HG03045 (cell line): ENCODE measurements around the gene NBAS.
"Not testable (repeated sequence)": the region's sequence is repeated elsewhere in the genome, so short reads cannot be mapped to it uniquely, and the experiment has no call there.

Experiments used
- ATAC-seq: cut with Tn5 transposase; IDR thresholded peaks from one replicate; pipeline ENCODE4 v1.9.1; 2021; ENCODE audit warnings: mild to moderate bottlenecking, moderate library complexity; ENCODE audit not compliant: unreplicated experiment

NBAS gene

DNA sequence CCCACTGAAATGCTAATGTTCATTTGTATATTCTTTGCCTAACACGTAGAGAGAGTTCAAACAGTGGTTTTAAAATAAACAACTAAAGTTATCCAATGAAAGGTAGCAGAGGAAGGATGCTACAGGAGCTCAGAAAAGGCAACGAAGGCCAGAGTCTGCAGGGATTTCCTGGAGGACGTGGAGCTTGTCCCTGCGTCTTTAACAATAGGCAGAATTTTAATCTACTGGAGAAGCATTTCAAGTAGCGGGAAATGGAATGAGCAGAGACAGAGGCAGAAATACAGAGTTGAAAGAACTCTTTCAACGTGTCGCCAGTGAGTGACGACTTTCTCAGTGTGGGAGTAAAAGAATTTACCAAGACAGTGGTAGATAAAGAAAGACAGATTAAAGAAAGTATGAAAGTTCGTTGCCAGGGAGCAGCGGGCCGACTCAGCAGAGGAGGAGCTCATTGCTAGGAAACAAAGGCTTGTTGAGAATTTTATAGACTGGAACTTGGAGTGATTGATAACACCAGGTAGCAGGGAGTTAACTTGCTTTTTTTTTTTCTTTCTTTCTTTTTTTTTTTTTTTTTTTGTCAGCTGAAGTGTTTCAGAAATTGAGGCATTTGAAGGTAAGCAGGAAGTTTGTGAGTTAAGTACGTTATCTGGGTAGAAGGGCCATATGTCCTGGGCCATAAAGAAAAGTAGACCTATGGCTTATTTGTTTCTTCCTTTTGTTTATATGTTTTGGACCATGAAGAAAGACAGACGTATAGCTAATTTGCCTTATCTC is 625 bp upstream of the NBAS start:
- ATAC-seq = peak; percentile 18

DNA sequence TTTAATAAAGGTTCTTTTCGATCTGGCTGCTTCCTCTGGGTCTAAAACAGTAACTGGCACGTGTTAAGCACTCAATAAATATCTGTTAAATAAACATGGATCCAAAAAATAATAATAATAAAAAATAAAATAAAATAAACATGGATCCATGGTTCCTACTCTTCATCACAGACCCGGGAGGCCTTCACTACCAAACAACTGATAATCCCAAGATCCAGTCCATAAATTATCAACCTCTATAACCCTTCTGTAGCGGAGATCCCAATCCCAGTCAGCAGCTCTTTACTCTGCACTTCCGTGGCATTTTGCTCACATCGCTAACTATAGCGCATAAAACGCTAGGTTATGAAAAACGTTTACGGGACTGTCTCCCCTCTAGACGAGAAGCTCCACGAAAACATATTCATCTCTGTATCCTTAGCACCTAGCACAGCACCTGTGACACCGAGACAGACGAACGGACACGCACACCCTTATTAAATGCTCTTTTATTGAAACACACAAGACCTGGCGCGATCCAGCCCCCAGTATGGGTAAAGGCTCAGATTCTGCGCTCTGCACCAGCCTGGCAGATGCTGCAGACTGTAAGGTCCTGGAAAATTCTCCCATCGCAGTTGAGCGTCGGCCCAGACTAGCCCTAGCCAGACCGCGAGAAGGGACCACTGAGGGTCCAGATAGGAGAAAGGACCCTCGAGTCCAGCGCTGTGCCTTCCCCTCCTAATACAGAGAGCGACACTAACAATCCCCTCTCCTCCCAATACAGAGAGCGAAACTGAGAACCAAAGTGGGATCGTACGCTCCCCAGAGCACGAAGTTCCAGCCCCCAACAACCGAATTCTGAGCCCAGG is 770 bp downstream of the NBAS start:
- ATAC-seq = peak; percentile 40

DNA sequence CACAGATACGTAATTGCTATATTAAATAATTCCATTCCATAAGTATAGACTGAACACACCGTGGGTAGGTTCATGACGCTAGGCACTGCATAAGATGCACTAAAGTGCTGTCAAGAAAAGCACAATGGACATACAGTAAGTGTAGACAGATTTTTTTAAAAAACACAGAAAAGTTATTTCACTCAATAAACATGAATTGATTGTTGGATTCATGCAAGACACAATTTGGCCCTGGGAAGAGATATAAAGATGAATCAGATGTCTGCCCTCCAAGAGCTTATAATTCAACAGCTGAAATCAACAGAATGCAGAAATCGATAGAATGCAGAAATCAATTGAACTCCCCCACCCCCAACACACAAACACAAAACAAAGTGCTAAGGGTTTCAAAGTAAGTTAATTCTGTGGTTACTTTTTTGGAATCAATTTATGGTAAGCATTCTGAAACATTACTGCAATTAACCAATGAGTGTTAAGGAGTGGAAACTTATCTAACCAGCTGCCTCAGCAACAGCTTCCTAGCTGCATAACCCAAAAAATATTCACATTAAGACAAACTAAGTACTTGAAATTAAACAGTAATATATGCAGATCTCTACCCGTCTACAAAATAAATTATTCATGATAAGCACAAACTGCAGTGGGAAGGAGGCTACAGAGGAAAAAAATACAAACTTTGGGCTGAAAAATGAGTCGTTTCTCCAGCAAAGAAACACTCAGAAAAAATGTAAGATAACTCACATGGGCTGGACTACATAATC is 1.6 kb downstream of the NBAS start:
- ATAC-seq = no peak

DNA sequence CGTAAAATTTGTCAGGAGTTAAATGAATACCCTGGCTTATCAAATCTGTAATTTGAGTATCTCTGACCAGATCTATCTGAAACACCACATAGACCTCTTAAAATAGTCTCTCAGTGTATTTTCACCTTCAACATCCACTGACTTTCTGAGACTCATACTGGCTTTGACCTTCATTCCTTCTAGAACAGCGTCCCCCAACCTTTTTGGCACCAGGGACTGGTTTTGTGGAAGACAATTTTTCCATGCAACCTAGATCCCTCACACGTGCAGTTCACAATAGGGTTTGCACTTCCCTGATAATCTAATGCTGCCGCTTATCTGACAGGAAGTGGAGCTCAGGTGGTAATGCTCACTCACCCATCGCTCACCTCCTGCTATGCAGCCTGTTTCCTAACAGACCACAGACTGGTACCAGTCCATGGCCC is 3.2 kb downstream of the NBAS start:
- ATAC-seq = no peak

DNA sequence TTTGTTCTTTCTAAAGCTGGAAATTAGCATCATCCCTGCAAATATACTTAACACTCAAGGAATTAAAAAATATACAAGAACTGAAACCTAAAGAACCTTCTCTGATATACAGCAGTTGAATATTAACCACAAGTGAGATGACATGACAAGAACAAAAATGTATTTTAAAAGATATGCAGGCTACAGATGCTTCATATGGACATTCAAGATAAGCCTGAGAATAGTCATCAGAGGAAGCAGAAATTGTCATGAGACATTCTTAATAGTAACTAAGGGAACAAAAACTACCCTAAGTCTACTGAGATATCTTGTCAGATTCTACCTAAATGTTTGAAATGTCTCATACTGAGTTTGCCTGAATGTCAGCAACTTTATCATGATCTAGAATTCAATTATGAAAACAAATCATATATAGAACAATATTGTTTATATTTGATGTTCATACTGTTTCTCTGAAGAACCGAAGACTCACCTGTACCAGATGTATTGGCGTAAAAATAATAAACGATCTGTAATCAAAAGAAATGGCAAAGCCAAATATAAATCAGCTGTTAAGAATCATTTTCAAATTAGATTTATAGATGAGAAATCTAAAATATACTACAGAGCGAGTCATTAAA is 4.7 kb downstream of the NBAS start:
- ATAC-seq = no peak

DNA sequence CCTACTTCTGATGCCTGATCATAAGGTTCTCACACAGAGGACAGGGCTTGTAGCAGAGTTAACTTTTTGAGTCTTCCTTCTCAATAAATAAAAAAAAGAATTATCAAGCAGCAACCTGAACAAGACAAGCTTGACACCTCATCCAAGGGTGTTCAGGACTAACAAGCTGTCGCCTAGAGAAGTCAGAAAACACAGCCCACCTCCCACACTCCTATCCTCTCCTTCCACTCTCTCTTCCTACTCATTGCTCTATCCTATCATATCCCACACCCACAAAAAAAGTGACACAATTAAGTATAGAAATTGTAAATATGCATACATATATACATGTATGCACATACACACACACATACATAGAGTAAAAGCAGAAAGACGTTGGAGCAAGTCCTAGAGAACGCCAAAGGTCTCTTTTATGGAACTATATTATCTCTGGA is 5.4 kb downstream of the NBAS start:
- ATAC-seq = no peak

DNA sequence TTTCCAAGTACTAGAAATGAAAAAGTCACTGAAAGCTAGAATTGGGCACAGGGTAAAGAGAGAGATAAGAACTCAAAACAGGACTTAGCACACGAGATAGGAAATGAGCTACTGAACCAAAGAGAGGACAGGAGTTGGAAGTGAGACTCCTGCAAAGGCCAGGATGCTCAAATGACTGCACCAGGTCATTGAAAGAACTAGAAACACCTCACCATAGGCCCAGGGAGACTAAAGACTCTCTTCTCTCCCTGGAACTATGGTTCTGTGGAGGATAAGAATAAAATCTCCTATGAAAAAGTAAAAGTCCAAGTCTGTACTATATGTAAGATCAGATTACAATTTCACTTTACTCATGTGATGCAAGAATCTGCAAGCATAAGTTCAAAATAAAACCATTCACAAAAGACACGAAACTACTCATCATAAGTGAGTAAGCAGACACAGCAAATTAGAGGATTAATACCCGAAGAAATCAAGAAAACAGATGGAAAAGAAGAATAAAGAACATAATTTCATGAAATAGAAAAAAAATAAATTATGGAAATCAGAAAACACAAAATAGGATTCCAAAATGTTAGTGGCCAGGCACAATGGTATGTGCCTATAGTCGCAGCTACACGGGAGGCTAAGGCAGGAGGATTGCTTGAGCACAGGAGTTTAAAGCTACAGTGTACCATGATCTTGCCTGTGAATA is 6.5 kb downstream of the NBAS start:
- ATAC-seq = no peak

DNA sequence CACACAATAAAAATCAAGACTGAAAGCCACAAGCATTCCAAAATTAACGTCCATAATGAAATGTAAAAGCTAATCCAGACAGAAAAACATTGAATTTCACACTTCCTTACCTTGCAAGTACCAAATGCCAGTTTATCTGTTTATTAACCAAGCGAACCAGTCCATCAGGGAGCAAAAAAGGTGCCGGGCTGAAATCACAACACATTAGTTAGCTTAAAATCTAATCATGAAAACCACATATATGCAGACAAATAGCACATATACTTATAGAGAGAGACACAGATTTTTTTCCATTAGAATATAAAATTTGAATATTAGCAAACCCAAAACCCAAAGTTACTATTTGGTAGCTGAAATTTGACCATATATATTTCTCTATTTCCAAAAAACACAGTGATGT is 7.2 kb downstream of the NBAS start:
- ATAC-seq = no peak

DNA sequence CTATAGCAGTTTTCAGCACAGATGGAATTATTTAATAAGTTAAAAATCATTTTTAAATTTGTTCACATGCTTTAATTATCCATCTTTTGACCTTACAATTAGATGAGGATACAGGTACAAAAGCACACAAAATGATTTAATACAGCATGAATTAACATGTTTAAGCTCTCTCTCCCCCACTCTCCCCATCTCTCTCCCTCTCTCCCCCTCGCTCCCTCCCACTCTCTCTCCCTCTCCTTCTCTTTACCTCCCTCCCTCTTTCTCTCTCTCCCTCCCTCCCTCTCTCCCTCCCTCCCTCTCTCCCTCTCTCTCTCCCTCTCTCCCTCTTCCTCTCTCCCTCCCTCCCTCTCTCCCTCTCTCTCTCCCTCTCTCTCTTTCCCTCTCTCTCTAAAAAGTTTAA is 7.6 kb downstream of the NBAS start:
- no peak for ATAC-seq

DNA sequence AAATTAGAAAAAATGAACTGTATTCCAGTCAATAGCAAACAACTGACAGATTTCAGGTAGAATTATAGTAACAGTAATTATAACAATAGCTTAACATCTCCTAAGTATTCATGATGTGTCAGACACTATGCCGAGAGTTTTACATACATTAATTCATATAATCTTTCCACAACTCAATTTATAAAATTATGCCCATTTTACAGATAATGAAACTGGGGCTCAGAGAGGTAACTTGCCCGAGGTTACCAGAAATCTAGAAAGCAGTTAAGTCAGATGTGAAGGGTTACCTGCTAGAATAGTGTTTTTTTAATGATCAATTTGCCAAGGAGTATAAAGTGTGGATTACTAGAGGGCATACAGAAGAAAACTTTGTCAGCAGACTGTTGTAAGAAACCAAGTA is 12.2 kb downstream of the NBAS start:
- no peak for ATAC-seq

DNA sequence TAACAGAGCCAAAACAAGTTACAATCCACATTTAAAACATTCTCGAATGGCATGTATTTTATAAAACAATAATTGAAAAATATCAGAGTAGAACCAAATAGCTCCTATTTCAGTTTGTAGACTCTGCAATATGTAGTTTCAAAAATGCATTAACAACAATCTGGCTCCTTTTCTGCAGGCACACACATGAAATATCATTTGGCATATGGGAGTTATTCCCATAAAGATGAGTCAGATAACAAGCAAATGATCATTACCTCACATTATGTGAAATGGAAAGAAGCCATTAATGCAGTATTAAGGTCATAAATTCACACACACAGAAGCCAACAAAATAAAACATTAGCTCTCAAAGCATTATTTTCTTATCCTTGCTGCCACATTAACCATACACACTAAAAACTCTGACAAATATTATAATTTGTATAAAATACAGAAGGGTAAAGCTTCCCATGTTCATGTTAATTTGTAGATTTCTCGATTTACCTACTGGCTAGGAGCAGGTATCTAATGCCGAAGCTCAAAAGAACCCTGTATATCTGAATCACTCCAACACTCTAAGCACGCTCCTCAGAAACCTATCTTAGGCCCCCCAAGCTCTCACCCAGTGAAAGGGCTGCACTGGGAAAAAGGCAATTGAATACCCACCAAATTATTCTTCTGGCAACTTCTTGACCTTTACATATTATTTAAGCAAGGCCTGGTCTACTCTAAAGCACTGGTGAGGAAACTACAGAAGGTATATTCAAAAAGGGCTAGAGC is 13.8 kb downstream of the NBAS start:
- ATAC-seq = no peak

DNA sequence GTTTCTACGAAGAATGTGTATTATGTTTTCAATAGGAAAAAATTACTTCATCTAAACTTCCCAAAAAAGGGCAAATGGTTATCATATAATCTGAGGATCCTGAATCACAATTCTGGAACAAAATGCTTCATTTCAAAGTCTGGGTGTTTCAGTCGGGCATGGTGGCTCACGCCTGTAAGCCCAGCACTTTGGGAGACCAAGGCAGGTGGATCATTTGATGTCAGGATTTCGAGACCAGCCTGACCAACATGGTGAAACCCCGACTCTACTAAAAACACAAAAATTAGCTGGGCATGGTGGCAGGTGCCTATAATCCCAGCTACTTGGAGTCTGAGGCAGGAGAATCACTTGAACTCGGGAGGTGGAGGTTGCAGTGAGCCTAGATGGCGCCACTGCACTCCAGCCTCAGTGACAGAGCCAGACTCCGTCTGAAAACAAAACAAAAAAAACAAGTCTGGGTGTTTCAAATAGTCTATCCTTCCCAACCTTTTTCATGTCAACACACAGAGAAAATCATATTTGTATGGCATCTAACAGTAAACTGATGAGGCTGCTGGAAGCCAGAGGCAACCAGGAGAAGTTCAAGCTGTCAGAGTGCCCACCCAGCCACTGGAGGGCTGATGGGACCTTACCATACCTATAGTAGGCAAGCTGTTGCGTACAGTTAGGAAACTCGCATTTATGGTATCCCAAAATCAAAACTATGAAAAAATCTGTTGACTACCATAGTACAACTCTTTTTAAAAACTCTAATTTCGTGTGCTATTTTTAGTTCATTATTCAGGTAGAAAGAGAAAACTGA is 14.6 kb downstream of the NBAS start:
- ATAC-seq = no peak

DNA sequence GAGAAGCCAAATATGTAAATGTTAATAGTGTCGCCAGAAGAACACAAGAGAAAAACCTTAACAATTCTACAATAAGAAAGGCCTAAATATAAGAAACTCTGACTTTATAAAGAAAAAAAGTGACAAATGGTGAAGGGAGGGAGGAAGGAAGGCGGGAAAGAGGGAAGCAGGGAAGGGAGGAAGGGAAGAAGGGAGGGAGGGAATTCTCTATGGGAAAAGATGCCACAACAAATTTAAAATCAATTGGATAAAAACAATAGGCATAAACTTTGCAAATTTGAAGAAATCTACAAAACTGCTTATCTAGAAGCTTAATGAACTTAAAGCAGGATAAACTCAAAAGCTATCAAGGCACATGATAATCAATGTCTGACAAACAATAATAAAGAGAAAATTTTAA is 16.9 kb downstream of the NBAS start:
- no peak for ATAC-seq

DNA sequence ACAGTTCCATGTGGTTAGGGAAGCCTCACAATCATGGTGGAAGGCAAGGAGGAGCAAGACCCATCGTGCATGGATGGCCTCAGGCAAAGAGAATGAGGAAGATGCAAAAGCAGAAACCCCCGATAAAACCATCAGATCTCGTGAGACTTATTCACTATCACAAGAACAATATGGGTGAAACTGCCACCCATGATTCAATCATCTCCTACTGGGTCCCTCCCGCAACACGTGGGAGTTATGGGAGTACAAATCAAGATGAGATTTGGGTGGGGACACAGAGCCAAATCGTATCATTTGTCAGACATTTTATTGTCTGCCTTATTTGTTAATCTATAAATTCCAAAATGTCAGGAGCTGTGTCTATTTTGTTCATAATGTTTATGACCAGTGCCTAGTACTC is 17.6 kb downstream of the NBAS start:
- no peak for ATAC-seq

DNA sequence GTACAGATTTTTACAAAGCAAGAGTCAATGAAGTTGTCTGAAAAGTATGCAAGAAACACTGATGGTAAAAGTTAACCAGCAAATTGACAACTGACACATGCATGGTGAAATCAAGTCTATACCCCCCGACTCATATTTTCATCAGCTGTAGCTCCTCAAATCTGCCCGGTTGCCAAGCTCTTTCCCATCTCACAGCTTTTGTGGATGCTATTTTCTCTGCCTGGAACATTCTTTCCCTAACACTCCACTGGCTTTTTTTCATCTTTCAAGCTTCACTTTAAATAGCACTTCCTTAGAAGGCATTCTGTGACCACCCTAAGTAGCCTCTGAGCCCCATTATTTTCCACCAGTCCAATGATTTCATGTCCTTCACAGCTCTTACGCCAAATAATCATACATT is 18.1 kb downstream of the NBAS start:
- ATAC-seq = no peak

DNA sequence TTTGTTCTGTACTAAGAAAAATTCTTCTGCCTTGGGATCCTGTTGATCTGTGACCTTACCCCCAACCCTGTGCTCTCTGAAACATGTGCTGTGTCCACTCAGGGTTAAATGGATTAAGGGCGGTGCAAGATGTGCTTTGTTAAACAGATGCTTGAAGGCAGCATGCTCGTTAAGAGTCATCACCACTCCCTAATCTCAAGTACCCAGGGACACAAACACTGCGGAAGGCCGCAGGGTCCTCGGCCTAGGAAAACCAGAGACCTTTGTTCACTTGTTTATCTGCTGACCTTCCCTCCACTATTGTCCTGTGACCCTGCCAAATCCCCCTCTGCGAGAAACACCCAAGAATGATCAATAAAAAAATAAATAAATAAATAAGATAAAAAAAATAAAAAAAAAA is 18.9 kb downstream of the NBAS start:
- not testable (repeated sequence) for ATAC-seq

DNA sequence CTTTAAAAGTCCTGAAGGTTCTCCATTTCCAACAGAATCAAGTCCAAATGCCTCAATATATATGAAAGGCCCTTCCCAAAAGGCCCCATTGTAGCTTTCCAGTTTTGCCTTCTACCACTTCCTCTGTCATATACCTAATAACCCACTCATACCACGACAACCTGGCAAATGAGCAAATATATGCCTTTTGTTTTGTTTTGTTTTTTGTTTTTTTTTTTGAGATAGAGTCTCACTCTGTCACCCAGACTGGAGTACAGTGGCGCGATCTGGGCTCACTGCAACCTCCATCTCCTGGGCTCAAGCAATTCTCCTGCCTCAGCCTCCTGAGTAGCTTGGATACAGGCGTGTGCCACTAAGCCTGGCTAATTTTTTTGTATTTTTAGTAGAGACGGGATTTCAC is 20.6 kb downstream of the NBAS start:
- not testable (repeated sequence) for ATAC-seq

DNA sequence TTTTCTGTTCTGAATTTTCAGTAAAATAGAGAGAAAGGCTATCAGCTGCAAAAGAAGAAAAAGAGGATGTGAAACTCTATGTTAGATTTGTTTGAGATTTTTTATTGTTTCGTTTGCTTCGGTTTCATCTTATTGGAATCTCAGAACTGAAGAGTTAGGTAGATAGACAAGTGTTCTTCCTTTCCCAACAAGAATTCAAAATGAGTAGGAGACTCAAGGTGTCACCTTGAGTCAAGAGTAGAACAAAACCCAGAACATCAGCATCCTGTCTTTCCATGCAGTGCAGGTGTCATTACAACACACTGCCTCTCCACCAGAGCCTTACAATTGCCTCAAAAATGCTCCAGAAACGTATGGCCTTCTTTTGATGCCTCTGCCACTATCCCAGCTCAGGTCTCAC is 21.1 kb downstream of the NBAS start:
- ATAC-seq = no peak

DNA sequence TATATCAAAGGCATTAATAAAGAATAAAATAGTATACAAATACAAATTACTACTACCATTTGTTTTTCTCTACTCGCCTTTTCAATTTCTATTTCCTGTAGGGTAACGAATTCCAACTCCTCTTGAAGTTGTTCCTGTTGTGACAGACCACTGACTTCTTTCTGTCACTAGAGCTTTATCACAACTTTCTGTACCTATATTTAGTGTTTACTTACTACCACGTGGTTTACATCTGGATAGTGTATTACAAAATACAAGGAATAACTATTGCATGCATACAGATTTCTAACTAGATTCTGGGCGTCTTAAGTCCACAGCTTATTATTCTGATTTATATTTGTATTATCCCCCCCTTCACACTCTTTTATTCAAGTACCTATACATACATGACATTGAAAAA is 22.3 kb downstream of the NBAS start:
- no peak for ATAC-seq
